ENCODE results near the gene IGSF1. TPM values are rescaled to one million over a fixed set of nuclear protein-coding genes. Genes with fewer than 3 reads are reported as not detected.
A peak's percentile ranks its signal among the peaks of the same experiment; 100 is the strongest.

IGSF1 gene
- total RNA-seq, 1 experiment from 2014 or later = 0.08 TPM

DNA sequence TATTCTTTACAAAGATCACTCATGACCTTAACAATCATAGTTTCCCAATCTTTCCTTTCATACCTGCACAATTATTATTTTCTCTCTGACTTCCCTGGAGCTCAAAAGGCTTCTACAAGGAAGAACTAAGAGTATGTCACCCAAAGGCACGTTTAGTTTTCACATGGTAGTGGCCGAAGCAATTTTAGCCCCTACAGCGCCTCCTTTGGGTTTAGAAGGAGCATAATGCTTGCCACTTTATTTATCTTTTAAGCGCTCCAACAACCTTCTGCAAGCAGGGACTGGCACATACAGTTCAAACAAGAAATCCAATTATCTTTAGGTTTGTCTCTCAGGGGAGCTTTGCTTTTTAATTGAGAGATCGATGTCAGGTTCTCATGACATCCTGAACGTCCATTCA lies 42.0 kb upstream of the IGSF1 start:
- BruUV-seq (replicated peaks) = no TSS peak
- Histone ChIP-seq H3K27ac (ENCODE audit: low read length) (no peak overlapping the region), H3K36me3 (ENCODE audit: control insufficient read depth, insufficient read depth, low read length) (no peaks in the 10 kb centered on the region), H3K27me3 (ENCODE audit: control insufficient read depth, insufficient read depth, low read length) (no peaks in the 10 kb centered on the region), H3K9me3 (ENCODE audit: control insufficient read depth, insufficient read depth, low read depth, low read length) (no peaks in the 10 kb centered on the region), H3K4me1 (ENCODE audit: control insufficient read depth, insufficient read depth, low read length) (no peaks in the 10 kb centered on the region), H3K4me3 (ENCODE audit: low read depth in 2 of 2, low read length in 2 of 2) (no peak overlapping the region)
- ATAC-seq = no peak
- no peak for DNase-seq (ENCODE audit: low read depth, low spot score)
- in situ Hi-C loops (cut with HindIII; ENCODE audit: low pct_unique_long_range_greater_than_20kb, low sequenced_read_pairs) = no loop called here
- no peak for TF ChIP-seq TCF7L2 (IDR thresholded peaks at IDR 0.05; ENCODE audit: low read depth, low read length)
- TF ChIP-seq, protein P1, sequence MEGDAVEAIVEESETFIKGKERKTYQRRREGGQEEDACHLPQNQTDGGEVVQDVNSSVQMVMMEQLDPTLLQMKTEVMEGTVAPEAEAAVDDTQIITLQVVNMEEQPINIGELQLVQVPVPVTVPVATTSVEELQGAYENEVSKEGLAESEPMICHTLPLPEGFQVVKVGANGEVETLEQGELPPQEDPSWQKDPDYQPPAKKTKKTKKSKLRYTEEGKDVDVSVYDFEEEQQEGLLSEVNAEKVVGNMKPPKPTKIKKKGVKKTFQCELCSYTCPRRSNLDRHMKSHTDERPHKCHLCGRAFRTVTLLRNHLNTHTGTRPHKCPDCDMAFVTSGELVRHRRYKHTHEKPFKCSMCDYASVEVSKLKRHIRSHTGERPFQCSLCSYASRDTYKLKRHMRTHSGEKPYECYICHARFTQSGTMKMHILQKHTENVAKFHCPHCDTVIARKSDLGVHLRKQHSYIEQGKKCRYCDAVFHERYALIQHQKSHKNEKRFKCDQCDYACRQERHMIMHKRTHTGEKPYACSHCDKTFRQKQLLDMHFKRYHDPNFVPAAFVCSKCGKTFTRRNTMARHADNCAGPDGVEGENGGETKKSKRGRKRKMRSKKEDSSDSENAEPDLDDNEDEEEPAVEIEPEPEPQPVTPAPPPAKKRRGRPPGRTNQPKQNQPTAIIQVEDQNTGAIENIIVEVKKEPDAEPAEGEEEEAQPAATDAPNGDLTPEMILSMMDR (IDR thresholded peaks at IDR 0.05) = 0 out of 2 replicates have a peak, but pooled peaks have one; percentile 9
- POLR2A ChIA-PET = no interaction called here
- CTCF ChIA-PET = no interaction called here
- intact Hi-C loops (cut with micrococcal nuclease; ENCODE audit: unreplicated experiment) = no loop called here

DNA sequence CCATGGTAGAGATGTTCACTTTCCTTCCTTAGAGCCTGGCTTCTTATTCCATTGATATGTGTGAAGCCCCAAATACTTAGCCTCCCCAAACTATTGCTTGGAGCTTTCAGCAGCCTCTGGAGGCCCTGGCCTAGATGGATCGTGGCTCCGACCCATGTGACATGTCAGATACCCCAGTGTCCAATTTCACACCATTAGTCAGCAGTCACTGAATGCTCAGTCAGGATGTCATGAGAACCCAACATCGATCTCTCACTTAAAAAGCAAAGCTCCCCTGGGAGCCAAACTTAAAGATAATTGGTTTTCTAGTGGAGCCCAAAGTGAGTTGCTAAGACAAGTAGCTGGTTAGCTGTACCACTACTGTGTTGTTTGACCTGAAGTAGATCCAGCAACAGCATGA lies 41.6 kb upstream of the IGSF1 start:
- no peak for DNase-seq (ENCODE audit: low read depth, low spot score)
- POLR2A ChIA-PET = no interaction called here
- TF ChIP-seq SIN3A (IDR thresholded peaks at IDR 0.05; ENCODE audit: borderline replicate concordance, insufficient read depth, low read depth, low read length) (no peak), POLR2AphosphoS5 (IDR thresholded peaks at IDR 0.05; ENCODE audit: low read depth, low read length) (no peak), TCF7L2 (IDR thresholded peaks at IDR 0.05; ENCODE audit: low read depth, low read length) (no peak)
- TF ChIP-seq, protein P1 (IDR thresholded peaks at IDR 0.05) = no peak
- TF ChIP-seq, protein P2, sequence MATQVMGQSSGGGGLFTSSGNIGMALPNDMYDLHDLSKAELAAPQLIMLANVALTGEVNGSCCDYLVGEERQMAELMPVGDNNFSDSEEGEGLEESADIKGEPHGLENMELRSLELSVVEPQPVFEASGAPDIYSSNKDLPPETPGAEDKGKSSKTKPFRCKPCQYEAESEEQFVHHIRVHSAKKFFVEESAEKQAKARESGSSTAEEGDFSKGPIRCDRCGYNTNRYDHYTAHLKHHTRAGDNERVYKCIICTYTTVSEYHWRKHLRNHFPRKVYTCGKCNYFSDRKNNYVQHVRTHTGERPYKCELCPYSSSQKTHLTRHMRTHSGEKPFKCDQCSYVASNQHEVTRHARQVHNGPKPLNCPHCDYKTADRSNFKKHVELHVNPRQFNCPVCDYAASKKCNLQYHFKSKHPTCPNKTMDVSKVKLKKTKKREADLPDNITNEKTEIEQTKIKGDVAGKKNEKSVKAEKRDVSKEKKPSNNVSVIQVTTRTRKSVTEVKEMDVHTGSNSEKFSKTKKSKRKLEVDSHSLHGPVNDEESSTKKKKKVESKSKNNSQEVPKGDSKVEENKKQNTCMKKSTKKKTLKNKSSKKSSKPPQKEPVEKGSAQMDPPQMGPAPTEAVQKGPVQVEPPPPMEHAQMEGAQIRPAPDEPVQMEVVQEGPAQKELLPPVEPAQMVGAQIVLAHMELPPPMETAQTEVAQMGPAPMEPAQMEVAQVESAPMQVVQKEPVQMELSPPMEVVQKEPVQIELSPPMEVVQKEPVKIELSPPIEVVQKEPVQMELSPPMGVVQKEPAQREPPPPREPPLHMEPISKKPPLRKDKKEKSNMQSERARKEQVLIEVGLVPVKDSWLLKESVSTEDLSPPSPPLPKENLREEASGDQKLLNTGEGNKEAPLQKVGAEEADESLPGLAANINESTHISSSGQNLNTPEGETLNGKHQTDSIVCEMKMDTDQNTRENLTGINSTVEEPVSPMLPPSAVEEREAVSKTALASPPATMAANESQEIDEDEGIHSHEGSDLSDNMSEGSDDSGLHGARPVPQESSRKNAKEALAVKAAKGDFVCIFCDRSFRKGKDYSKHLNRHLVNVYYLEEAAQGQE (IDR thresholded peaks at IDR 0.05; ENCODE audit: insufficient read depth in 1 of 2, low read depth in 2 of 2, low read length in 1 of 2) = no peak
- Histone ChIP-seq H3K27me3 (ENCODE audit: control insufficient read depth, insufficient read depth, low read length) (no peaks in the 10 kb centered on the region), H3K4me1 (ENCODE audit: control insufficient read depth, insufficient read depth, low read length) (no peaks in the 10 kb centered on the region), H3K4me3 (ENCODE audit: low read depth in 2 of 2, low read length in 2 of 2) (no peak overlapping the region), H3K36me3 (ENCODE audit: control insufficient read depth, insufficient read depth, low read length) (no peaks in the 10 kb centered on the region), H3K9me3 (ENCODE audit: control insufficient read depth, insufficient read depth, low read depth, low read length) (no peaks in the 10 kb centered on the region), H3K27ac (ENCODE audit: low read length) (no peak overlapping the region)
- no peak for ATAC-seq
- CTCF ChIA-PET = no interaction called here
- in situ Hi-C loops (cut with HindIII; ENCODE audit: low pct_unique_long_range_greater_than_20kb, low sequenced_read_pairs) (no loop called here), intact Hi-C loops (cut with micrococcal nuclease; ENCODE audit: unreplicated experiment) (no loop called here)
- BruUV-seq (replicated peaks) = no TSS peak

DNA sequence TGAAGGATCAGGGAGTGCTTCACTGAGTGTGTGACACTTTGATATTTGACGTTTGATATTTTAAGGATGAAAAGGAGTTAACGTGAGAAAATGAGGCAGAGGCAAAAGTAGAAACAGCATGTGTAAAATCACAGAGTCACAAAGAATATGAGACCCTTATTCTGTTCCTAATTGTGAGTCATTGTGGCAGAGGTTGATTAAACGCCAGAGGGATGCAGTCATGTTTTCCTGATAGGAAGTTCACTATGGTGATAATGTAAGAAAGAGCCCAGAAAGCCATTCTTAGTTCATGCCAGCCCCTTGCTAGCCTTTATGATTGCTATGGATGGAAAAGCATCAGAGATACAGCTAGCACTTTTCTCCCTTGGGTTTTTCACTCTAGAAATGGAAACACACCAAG lies 33.5 kb upstream of the IGSF1 start:
- Histone ChIP-seq H3K4me3 (ENCODE audit: low read depth in 2 of 2, low read length in 2 of 2) (no peak overlapping the region), H3K27ac (ENCODE audit: low read length) (no peak overlapping the region), H3K36me3 (ENCODE audit: control insufficient read depth, insufficient read depth, low read length) (no peaks in the 10 kb centered on the region), H3K4me1 (ENCODE audit: control insufficient read depth, insufficient read depth, low read length) (no peaks in the 10 kb centered on the region; the same call in 1 of the 2 replicates), H3K9me3 (ENCODE audit: control insufficient read depth, insufficient read depth, low read depth, low read length) (no peaks in the 10 kb centered on the region), H3K27me3 (ENCODE audit: control insufficient read depth, insufficient read depth, low read length) (no peaks in the 10 kb centered on the region)
- no peak for TF ChIP-seq SIN3A (IDR thresholded peaks at IDR 0.05; ENCODE audit: borderline replicate concordance, insufficient read depth, low read depth, low read length)
- TF ChIP-seq, protein P2 (IDR thresholded peaks at IDR 0.05; ENCODE audit: insufficient read depth in 1 of 2, low read depth in 2 of 2, low read length in 1 of 2) = no peak
- no peak for DNase-seq (ENCODE audit: low read depth, low spot score)
- ChIA-PET CTCF (no interaction called here), POLR2A (no interaction called here)
- in situ Hi-C loops (cut with HindIII; ENCODE audit: low pct_unique_long_range_greater_than_20kb, low sequenced_read_pairs) = no loop called here
- no TSS peak for BruUV-seq (replicated peaks)
- ATAC-seq = no peak
- intact Hi-C loops (cut with micrococcal nuclease; ENCODE audit: unreplicated experiment) = no loop called here

All from Panc1 (cell line).